ENCODE results near the gene TMEM41B.
"Not testable (repeated sequence)": the region's sequence is repeated elsewhere in the genome, so short reads cannot be mapped to it uniquely, and the experiment has no call there.

TMEM41B gene

DNA sequence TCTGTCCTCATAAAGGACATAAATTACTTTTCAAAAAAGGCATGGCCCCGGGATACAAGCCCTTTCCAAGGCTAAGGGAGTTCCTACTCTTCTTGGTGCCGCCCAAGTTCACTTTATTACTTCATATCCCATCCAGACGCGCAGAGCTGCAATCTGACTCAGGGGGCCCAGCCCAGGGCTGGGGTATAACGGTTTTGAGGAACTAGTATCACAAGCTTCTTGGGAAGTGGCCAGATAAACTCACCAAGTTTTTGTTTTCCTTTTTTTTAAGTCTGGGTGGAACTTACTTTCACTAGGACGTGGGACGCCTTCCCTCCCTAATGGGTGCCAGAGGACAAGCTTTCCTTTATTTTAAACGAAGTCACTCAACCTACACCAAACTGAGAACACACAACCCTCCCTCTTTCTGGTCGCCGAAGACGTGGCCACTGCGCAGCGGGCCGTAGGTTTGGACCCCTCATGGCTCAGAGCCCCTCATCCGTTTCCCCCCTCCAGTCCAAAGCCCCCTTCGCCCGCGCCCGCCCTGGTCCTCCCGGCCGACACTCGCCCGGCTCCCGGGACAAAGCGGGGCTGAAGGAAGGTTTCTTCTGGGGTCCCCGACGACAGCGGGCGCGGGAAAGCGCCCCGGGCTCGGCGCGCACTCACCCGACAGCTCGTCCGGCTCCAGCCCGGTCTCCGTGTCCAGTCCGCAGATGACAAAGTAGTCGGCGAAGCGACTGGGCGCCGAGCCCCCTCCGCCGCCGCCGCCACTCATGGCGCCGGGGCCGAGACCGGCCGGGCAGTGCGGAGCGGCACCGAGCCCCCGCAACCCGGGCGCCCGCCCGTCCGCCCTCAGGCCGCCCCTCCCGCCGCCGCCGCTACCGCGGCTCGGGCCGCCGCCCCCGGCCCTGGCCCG is 49.8 kb downstream of the TMEM41B start:
- no peak for TF ChIP-seq ZFX (IDR thresholded peaks at IDR 0.05; ENCODE audit: borderline replicate concordance)
- TF ChIP-seq, protein P1, sequence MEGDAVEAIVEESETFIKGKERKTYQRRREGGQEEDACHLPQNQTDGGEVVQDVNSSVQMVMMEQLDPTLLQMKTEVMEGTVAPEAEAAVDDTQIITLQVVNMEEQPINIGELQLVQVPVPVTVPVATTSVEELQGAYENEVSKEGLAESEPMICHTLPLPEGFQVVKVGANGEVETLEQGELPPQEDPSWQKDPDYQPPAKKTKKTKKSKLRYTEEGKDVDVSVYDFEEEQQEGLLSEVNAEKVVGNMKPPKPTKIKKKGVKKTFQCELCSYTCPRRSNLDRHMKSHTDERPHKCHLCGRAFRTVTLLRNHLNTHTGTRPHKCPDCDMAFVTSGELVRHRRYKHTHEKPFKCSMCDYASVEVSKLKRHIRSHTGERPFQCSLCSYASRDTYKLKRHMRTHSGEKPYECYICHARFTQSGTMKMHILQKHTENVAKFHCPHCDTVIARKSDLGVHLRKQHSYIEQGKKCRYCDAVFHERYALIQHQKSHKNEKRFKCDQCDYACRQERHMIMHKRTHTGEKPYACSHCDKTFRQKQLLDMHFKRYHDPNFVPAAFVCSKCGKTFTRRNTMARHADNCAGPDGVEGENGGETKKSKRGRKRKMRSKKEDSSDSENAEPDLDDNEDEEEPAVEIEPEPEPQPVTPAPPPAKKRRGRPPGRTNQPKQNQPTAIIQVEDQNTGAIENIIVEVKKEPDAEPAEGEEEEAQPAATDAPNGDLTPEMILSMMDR (IDR thresholded peaks at IDR 0.05) = no peak
- H3K27ac ChIP-seq = peak overlapping the region; percentile 65

DNA sequence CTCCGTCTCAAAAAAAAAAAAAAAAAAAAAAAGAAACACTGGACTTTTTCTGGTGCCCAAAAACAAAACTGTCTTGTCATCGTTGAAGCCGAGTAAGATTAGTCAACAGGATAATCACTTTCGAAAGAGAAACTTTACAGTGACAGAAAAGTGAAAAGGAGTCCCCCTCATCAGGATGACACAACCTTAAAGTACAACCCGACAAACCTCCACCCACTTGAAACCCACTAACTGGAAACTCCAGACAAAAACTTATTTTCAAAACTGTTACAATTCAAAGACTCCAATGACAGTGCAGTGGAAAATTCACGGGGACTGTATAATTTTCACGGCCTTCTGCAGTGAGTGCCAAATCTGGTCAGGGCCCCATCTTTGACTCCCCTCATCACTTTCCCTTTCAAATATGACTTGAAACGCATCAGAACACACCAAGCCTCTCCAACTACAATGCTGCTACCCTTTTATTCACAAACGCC is 50.5 kb downstream of the TMEM41B start:
- TF ChIP-seq, protein P1 (IDR thresholded peaks at IDR 0.05) = no peak
- TF ChIP-seq ZFX (IDR thresholded peaks at IDR 0.05; ENCODE audit: borderline replicate concordance) = no peak
- peak overlapping the region; percentile 65; the same call in 1 of the 2 replicates for H3K27ac ChIP-seq

DNA sequence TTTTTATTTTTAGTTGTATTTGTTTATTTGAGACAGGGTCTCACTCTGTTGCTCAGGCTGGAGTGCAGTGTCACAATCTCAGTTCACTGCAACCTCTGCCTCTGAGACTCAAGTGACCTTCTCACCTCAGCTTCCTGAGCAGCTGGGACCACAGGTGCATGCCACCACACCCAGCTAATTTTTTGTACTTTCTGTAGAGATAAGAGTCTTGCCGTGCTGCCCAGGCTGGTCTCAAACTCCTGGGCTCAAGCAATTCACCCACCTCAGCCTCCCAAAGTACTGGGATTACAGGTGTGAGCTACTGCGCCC is 53.6 kb downstream of the TMEM41B start:
- H3K27ac ChIP-seq = not testable (repeated sequence)

DNA sequence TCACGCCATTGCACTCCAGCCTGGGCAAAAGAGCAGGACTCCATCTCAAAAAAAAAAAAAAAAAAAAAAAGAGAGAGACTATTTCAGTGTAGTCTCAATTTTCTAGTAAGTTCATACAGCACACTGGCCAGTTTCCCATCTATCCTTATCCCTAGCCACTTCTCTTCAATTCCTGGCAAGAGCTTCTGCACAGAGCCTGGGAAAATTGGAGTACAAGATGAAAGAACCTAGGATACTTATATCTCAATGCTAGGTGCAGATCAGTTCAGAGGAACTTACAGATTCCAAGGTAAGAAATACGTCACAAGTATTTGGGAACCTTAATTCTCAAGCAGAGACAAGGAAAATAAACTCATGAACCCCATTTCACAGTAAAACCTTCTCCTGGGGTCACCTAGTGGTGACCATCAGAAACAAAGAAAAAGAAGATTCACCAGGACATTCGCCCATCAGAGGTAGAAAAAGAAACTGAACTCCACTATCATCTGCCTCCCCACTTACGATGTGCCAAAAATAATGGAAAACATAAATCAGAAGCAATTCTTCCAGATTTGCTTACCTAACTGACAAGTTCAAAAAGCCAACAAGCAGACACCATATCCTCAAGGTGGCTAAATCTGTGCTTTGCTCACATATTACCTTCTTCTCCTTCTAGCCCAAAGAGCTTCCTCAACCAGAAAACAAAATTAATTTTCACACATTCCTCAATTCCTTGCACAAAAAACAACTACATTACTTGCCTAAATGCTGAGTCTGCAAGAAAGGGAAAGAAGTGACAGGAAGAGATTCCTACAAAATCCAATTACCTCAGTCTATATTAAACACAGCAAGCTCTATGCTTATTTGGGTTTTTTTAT is 54.2 kb downstream of the TMEM41B start:
- TF ChIP-seq, protein P1 (IDR thresholded peaks at IDR 0.05) = no peak
- no peak for TF ChIP-seq ZFX (IDR thresholded peaks at IDR 0.05; ENCODE audit: borderline replicate concordance)
- no peak overlapping the region for H3K27ac ChIP-seq

DNA sequence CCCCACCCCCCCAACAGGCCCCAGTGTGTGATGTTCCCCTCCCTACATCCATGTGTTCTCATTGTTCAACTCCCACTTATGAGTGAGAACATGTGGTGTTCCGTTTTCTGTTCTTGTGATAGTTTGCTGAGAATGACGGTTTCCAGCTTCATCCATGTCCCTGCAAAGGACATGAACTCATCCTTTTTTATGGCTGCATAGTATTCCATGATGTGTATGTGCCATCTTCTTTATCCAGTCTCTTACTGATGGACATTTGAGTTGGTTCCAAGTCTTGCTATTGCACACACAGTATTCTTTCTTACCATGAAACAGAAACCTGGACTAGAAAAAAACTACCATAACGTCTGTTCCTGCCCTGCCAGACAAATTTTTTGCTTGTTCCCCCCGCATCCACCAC is 56.1 kb downstream of the TMEM41B start:
- H3K27ac ChIP-seq = not testable (repeated sequence)

DNA sequence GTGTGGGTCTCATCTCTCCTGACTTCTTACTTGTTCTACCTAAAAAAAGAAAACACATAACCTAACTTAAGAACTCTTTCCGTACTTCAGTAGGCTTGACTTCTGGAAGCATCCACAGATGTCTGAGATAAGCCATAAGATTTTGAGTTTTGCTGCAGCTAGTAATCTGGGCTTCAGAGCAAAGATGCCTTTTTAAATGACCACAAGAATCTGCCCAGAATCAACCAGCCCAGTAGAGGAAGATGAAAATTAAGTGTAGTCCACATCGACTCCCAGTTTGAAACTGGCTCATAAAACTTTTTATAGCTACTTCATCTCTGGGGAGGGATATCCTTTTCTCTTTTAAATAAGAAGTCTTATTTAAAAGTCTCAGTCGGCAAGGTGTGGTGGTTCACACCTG is 60.0 kb downstream of the TMEM41B start:
- TF ChIP-seq ZFX (IDR thresholded peaks at IDR 0.05; ENCODE audit: borderline replicate concordance) = no peak
- TF ChIP-seq, protein P1 (IDR thresholded peaks at IDR 0.05) = no peak

DNA sequence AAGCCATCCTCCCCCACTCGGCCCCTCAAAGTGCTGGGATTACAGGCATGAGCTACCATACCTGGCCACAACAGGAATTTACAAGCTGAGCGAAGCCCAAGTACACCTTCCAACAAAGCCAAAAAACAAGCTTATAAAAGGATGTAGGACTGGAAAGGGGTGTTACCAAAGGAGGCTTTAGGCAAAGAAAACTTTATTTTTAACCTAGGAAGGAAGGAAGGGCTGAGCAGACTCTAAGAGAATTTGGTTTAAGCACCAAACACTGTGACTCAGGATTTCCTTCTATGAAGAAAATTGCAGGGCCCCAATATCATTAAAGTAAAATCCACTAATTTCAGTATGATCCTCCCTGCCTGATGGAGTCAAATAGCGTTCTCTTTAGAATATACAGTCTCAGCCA is 61.3 kb downstream of the TMEM41B start:
- no peak overlapping the region for H3K27ac ChIP-seq
- TF ChIP-seq ZFX (IDR thresholded peaks at IDR 0.05; ENCODE audit: borderline replicate concordance) = no peak
- TF ChIP-seq, protein P1 (IDR thresholded peaks at IDR 0.05) = no peak

More for the DNA sequence above, 60.0 kb downstream of the TMEM41B start:
- H3K27ac ChIP-seq = no peak overlapping the region

DNA sequence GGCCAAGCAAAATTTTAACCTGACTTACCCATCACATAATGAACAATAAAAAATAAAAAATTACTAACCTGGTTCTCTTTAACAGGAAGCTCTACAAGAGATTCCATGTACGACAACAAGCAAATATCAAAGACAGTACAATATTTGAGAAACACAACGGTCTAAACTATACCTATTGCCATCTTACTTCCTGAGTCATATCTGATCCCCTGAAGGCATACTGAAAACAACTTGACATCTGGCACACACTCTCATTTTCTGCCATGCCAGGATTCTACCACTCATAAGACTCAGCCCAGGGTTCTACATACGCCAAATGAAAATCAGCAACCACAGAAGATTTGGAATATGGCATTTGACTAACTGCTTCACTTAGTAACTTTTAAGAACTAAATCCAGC is 63.1 kb downstream of the TMEM41B start:
- H3K27ac ChIP-seq = no peak overlapping the region
- no peak for TF ChIP-seq ZFX (IDR thresholded peaks at IDR 0.05; ENCODE audit: borderline replicate concordance)
- TF ChIP-seq, protein P1 (IDR thresholded peaks at IDR 0.05) = no peak
